GM21825 (cell line): ENCODE results near the gene ZNF862.
"Not testable (repeated sequence)": the region's sequence is repeated elsewhere in the genome, so short reads cannot be mapped to it uniquely, and the experiment has no call there.

Source experiments
- ATAC-seq: cut with Tn5 transposase; IDR thresholded peaks from one replicate; pipeline ENCODE4 v1.9.1; 2021; ENCODE audit warnings: mild to moderate bottlenecking, moderate library complexity; ENCODE audit not compliant: unreplicated experiment

Gene ZNF862

GRCh38 chr7:149879766-149880637 is 41.8 kb downstream of the ZNF862 start:
- ATAC-seq = no peak

GRCh38 chr7:149880638-149881311 is 42.6 kb downstream of the ZNF862 start:
- ATAC-seq = no peak

GRCh38 chr7:149881328-149882247 is 43.4 kb downstream of the ZNF862 start:
- ATAC-seq = no peak

GRCh38 chr7:149882248-149883047 is 44.3 kb downstream of the ZNF862 start:
- no peak for ATAC-seq

- ATAC-seq = no peak
These were observed 44.9 kb downstream of the ZNF862 start for GRCh38 chr7:149883048-149883438.

GRCh38 chr7:149883452-149883861 is 45.3 kb downstream of the ZNF862 start:
- ATAC-seq = peak; percentile 70

- no peak for ATAC-seq
These were observed 45.8 kb downstream of the ZNF862 start for GRCh38 chr7:149884016-149884415.

- ATAC-seq = no peak
These were observed 46.4 kb downstream of the ZNF862 start for GRCh38 chr7:149884541-149884940.

- ATAC-seq = no peak
These were observed 47.2 kb downstream of the ZNF862 start for GRCh38 chr7:149885191-149886017.

GRCh38 chr7:149886018-149886415 is 47.8 kb downstream of the ZNF862 start:
- no peak for ATAC-seq

- ATAC-seq = no peak
These were observed 49.1 kb downstream of the ZNF862 start for GRCh38 chr7:149887311-149887710.

GRCh38 chr7:149890715-149891114 is 52.5 kb downstream of the ZNF862 start:
- ATAC-seq = not testable (repeated sequence)

- ATAC-seq = not testable (repeated sequence)
These were observed 56.8 kb downstream of the ZNF862 start for GRCh38 chr7:149894957-149895356.

GRCh38 chr7:149907776-149908376 is 69.7 kb downstream of the ZNF862 start:
- not testable (repeated sequence) for ATAC-seq

- ATAC-seq = not testable (repeated sequence)
These were observed 72.0 kb downstream of the ZNF862 start for GRCh38 chr7:149910219-149910618.

GRCh38 chr7:149912126-149912525 is 74.0 kb downstream of the ZNF862 start:
- ATAC-seq = not testable (repeated sequence)
